NCI-H1694 (cell line): Measurements from ENCODE around the gene ESR1.
A peak's percentile ranks its signal among the peaks of the same experiment; 100 is the strongest.

ENCODE experiments used
- DNase-seq: peaks from one replicate; lab custom pipeline; 2025; lab: John Stamatoyannopoulos, UW

The ESR1 gene

GRCh38 chr6:151807513-151808370, at the start of gene ESR1:
Gene ESR1 (plus strand): TSS chr6:151807682. CDS start chr6:151807913, 231 bp downstream.
- no peak for DNase-seq

- no peak for DNase-seq
Measured at GRCh38 chr6:151760486-151760885, 47.0 kb upstream of the ESR1 start.

DNA sequence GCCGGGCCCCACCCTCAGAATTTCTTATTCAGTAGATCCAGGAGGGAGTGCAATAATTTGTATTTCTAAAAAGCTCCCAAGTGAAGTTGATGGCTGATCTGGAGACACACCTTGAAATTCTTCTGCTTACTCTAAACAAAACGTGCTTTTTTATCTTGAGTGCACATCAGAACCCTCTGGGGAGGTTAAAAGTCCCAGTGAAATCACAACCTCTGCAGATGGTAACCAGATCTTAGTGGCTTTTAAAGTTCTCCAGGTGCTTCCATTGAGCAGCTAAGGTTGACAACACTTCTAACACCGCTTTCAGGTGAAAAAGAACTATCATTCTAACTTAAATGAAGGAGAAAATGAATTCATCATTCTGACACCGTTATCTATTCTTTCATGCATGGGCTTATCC, 45.6 kb upstream of the ESR1 start:
- DNase-seq: no peak

DNA sequence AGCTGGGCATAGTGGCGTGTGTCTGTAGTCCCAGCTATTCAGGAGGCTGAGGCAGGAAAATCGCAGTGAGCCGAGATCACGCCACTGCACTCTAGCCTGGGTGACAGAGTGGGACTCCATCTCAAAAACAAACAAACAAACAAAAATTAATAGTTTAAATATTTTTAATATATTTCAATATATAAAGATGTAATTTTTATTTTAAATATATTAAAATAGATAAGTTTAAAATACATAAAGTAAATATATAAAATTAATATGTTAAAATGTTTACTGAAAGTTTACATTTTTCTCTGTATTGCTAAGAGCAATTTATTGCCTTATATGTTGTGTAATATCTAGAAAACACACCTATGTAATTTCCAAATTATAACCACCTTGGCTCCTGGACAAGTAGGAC, 44.7 kb upstream of the ESR1 start:
- no peak for DNase-seq

- DNase-seq: no peak
Measured at GRCh38 chr6:151763303-151763702, 44.2 kb upstream of the ESR1 start.

GRCh38 chr6:151763938-151764680, 43.4 kb upstream of the ESR1 start:
- DNase-seq: no peak

DNA sequence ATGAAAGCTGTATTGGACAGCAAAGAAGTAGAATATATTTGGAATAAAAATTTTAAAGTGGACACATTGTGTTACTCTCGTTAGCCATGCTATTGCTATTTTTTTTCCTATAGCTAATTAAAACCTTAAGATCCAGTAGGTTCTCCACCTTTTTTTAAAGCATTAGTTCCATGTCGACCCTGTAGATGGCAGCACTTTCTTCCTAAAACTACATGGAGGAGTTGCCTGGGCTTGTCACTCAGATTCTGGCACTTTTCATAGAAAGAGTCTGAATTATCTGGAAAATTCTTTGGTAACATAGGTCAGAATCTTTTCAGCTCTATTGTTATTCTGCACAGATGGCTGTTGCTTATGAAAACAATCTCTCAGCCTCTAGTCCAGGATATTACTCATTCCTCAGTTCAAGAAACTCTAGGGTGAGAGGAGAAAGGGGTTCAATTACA, 42.0 kb upstream of the ESR1 start:
- DNase-seq: peak; percentile 13

- DNase-seq: no peak
Measured at GRCh38 chr6:151772446-151772845, 35.0 kb upstream of the ESR1 start.

DNA sequence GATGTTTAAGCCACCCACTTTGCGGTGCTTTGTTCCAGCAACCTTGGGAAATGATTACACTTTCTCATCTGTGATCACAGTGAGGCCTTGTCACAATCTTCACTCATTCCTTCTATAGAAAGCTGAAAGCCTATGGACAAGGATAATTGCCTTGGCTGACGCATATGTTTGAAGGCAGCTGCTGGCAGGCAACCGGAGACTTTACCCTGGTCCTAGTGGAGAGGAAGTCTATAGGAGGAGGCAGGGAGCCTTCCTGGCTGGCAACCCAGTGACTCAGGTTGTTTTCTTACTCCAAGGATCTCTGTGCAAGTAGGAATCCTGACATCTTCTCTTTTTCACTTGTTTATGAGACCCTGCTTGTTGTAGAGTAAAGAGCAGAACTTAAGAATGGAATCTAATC, 34.1 kb upstream of the ESR1 start:
- no peak for DNase-seq

- no peak for DNase-seq
Measured at GRCh38 chr6:151782560-151782959, 24.9 kb upstream of the ESR1 start.

GRCh38 chr6:151783692-151784091, 23.8 kb upstream of the ESR1 start:
- DNase-seq: no peak

- DNase-seq: no peak
Measured at GRCh38 chr6:151784441-151785214, 22.9 kb upstream of the ESR1 start.

GRCh38 chr6:151796842-151797530, 10.5 kb upstream of the ESR1 start:
- DNase-seq: no peak

DNA sequence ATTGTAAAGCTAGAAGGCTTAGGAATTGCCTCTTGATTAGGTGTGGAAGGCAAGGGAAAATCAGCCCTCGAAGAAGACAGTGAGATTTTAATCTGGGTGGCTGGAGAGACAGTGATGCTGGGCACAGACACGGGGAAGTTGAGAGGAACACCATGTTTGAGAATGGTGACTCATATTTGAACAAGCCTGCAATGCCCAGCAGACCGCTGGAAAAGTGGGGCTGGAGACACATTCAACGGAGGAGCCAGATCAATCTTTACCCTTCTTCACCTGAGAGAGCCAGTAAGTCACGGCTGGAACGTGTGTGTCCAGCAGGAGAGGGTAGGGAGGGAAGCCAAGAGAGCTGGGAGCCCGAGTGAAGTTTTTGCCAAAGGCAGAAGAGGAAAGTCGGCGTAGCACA, 3.7 kb upstream of the ESR1 start:
- DNase-seq: no peak

- DNase-seq: no peak
Measured at GRCh38 chr6:151804585-151805285, 2.7 kb upstream of the ESR1 start.

DNA sequence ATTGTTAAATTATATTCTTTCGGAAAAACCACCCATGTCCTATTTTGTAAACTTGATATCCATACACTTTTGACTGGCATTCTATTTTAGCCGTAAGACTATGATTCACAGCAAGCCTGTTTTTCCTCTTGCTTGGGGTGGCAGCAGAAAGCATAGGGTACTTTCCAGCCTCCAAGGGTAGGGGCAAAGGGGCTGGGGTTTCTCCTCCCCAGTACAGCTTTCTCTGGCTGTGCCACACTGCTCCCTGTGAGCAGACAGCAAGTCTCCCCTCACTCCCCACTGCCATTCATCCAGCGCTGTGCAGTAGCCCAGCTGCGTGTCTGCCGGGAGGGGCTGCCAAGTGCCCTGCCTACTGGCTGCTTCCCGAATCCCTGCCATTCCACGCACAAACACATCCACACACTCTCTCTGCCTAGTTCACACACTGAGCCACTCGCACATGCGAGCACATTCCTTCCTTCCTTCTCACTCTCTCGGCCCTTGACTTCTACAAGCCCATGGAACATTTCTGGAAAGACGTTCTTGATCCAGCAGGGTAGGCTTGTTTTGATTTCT, 2.1 kb upstream of the ESR1 start:
- no peak for DNase-seq

- DNase-seq: no peak
Measured at GRCh38 chr6:151806757-151807512, 547 bp upstream of the ESR1 start.

DNA sequence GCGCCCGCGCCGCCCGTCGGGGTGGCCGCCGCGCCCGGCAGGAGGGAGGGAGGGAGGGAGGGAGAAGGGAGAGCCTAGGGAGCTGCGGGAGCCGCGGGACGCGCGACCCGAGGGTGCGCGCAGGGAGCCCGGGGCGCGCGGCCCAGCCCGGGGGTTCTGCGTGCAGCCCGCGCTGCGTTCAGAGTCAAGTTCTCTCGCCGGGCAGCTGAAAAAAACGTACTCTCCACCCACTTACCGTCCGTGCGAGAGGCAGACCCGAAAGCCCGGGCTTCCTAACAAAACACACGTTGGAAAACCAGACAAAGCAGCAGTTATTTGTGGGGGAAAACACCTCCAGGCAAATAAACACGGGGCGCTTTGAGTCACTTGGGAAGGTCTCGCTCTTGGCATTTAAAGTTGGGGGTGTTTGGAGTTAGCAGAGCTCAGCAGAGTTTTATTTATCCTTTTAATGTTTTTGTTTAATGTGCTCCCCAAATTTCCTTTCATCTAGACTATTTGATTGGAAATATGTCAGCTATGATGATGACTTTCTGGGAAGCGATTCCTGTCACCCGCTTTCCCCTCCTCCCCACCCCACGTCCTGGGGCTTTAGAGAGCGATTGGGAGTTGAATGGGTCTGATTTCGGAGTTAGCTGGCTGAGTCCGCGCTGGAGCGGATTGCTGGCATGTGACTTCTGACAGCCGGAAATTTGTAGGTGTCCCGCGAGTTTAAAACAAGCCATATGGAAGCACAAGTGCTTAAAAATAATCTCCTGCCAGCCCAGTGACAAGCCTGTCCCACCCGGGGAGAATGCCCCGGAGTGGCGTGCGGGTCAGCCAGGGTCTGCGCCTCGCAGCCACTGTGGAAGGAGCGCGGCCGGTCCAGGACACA, 1.1 kb downstream of the ESR1 start:
- no peak for DNase-seq

DNA sequence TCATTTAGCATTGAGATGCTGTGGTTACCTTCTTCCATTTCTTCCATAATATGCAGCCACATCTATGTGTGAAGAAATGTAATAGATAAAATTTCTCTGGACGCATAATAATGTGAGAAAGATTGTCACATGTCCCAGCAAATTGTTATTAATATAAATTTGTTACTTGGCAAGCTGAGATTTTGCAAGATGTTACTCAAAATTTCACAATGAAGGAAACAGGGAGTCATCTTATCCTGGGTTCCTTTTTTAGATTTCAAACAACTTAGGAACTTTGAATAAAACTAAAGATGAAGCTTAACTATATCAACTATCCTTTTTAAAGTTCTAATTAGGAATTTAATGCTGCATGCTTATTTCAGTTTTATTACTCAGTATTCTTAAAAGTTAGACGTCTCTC, 3.6 kb downstream of the ESR1 start:
- no peak for DNase-seq
